CD4-positive, alpha-beta T cell (primary cell): ENCODE data around the gene PPP6R2. TPM values are rescaled to one million over a fixed set of nuclear protein-coding genes. Genes with fewer than 3 reads are reported as not detected.

Experiments
- ATAC-seq: fragments of 200-7000 bp; cut with Tn5 transposase; one replicate; pipeline ENCODE4 v1.10.0; 2022; ENCODE audit warnings: mild to moderate bottlenecking; ENCODE audit not compliant: poor library complexity
- CTCF ChIA-PET: fragments of 350-600 bp; sonication (Branson Sonifier 250); formaldehyde crosslinking; loops from one replicate; lab custom pipeline; 2021; ENCODE audit warnings: antibody characterized with exemption, inconsistent platforms; lab: Charles Lee
- POLR2A ChIA-PET: fragments of 350-600 bp; sonication (Branson Sonifier 250); formaldehyde crosslinking; loops from one replicate; lab custom pipeline; 2021; ENCODE audit warnings: antibody characterized with exemption, inconsistent platforms; lab: Charles Lee
- DNase-seq, 14 experiments: peaks; one replicate each; pipeline ENCODE4 v3.0.0-alpha.2; 2013 to 2020; ENCODE audit warnings: mixed read lengths in 2 of 14
- H3K27ac ChIP-seq, 2 donors: one replicate each; pipeline versions ENCODE4 v1.5.1 to v1.7.0; 2013; ENCODE audit warnings: low read length in 2 of 2, low read depth in 1 of 2, mild to moderate bottlenecking in 1 of 2
- H3K27me3 ChIP-seq, 2 experiments: 1 replicate in 1 of 2; 2 replicates in 1 of 2; pipeline versions ENCODE4 v1.6.1 to v1.7.0; 2013; ENCODE audit warnings: low read length in 2 of 2, control low read depth in 1 of 2, mild to moderate bottlenecking in 1 of 2, moderate library complexity in 1 of 2; ENCODE audit not compliant: insufficient read depth in 2 of 2, control insufficient read depth in 1 of 2
- H3K36me3 ChIP-seq: one replicate; pipeline ENCODE4 v1.6.1; 2013; ENCODE audit warnings: low read length, control low read depth; ENCODE audit not compliant: insufficient read depth
- H3K4me1 ChIP-seq: one replicate; pipeline ENCODE4 v1.6.1; 2013; ENCODE audit warnings: low read length, control low read depth; ENCODE audit not compliant: insufficient read depth
- H3K4me3 ChIP-seq: one replicate; pipeline ENCODE4 v1.5.1; 2013; ENCODE audit warnings: mild to moderate bottlenecking, low read length, moderate library complexity
- H3K9me3 ChIP-seq, 2 experiments: 1 replicate in 1 of 2; 2 replicates in 1 of 2; pipeline versions ENCODE4 v1.6.1 to v1.7.0; 2013; ENCODE audit warnings: low read length in 2 of 2, mild to moderate bottlenecking in 2 of 2, control low read depth in 1 of 2, moderate library complexity in 1 of 2; ENCODE audit not compliant: control insufficient read depth in 1 of 2, insufficient read depth in 1 of 2
- H3K27ac Mint-ChIP-seq: one replicate; pipeline ENCODE4 v1.8.0; 2020; ENCODE audit warnings: mixed read lengths
- H3K27me3 Mint-ChIP-seq: one replicate; pipeline ENCODE4 v1.8.0; 2021; ENCODE audit warnings: mixed read lengths
- H3K36me3 Mint-ChIP-seq: one replicate; pipeline ENCODE4 v1.8.0; 2021; ENCODE audit warnings: low read depth, mixed read lengths
- H3K4me1 Mint-ChIP-seq: one replicate; pipeline ENCODE4 v1.8.0; 2021; ENCODE audit warnings: low read depth, mixed read lengths
- H3K4me3 Mint-ChIP-seq: one replicate; pipeline ENCODE4 v1.8.0; 2020; ENCODE audit warnings: mild to moderate bottlenecking, mixed read lengths
- H3K9me3 Mint-ChIP-seq: one replicate; pipeline ENCODE4 v1.8.0; 2020; ENCODE audit warnings: mixed read lengths
- intact Hi-C, 2 experiments: fragments of 100-400 bp; cut with DNase I in 1 of 2; cut with micrococcal nuclease in 1 of 2; formaldehyde crosslinking; loops; one replicate each; pipeline versions ENCODE4 v1.15.1 to v1.9.0; 2023 to 2025; cut with DNase I, micrococcal nuclease
- total RNA-seq, 174 experiments: library from RNA in 2 of 174; stranded (reverse) in 2 of 174; gene quantifications; one replicate each; pipeline ENCODE4 v1.2.3 and lab custom pipeline; 2021 to 2026
- TF ChIP-seq, protein P1 (sequence below): fragments of 200-600 bp; IDR thresholded peaks from one replicate; pipeline ENCODE4 v1.8.0; 2022; ENCODE audit warnings: antibody characterized with exemption, mild to moderate bottlenecking

PPP6R2 gene
- total RNA-seq, 2 experiments from 2014 or later: 47.1 to 48.0 TPM

DNA sequence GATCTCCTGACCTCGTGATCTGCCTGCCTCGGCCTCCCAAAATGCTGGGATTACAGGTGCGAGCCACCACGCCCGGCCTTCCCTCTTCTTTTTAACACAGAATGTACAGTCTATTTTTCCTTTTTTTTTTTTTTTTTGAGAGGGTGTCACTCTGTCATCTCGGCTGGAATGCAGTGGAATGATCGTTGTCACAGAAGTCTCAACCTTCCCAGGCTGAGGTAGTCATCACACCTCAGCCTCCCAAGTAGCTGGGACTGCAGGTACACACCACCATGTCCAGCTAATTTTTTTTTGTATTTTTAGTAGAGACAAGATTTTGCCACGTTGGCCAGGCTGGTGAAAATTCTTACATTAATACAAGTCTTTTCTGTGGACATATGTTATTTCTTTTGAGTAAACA is 13.1 kb downstream of the PPP6R2 start:
- ChIA-PET CTCF (no interaction called here), POLR2A (no interaction called here)
- H3K27ac ChIP-seq: no peak overlapping the region
- peaks cover 12% of the 10 kb centered on the region for H3K36me3 ChIP-seq
- intact Hi-C loops: no loop called here
- H3K27me3 ChIP-seq: no peaks in the 10 kb centered on the region
- Mint-ChIP-seq H3K4me1 (peaks cover 27% of the 10 kb centered on the region), H3K27me3 (no peaks in the 10 kb centered on the region), H3K27ac (no peak overlapping the region), H3K36me3 (peaks cover 40% of the 10 kb centered on the region), H3K4me3 (no peak overlapping the region), H3K9me3 (no peaks in the 10 kb centered on the region)
- peaks cover 12% of the 10 kb centered on the region for H3K4me1 ChIP-seq
- H3K4me3 ChIP-seq: no peak overlapping the region
- TF ChIP-seq, protein P1, sequence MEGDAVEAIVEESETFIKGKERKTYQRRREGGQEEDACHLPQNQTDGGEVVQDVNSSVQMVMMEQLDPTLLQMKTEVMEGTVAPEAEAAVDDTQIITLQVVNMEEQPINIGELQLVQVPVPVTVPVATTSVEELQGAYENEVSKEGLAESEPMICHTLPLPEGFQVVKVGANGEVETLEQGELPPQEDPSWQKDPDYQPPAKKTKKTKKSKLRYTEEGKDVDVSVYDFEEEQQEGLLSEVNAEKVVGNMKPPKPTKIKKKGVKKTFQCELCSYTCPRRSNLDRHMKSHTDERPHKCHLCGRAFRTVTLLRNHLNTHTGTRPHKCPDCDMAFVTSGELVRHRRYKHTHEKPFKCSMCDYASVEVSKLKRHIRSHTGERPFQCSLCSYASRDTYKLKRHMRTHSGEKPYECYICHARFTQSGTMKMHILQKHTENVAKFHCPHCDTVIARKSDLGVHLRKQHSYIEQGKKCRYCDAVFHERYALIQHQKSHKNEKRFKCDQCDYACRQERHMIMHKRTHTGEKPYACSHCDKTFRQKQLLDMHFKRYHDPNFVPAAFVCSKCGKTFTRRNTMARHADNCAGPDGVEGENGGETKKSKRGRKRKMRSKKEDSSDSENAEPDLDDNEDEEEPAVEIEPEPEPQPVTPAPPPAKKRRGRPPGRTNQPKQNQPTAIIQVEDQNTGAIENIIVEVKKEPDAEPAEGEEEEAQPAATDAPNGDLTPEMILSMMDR: no peak
- no peak for ATAC-seq
- no peak for DNase-seq
- H3K9me3 ChIP-seq: no peaks in the 10 kb centered on the region

DNA sequence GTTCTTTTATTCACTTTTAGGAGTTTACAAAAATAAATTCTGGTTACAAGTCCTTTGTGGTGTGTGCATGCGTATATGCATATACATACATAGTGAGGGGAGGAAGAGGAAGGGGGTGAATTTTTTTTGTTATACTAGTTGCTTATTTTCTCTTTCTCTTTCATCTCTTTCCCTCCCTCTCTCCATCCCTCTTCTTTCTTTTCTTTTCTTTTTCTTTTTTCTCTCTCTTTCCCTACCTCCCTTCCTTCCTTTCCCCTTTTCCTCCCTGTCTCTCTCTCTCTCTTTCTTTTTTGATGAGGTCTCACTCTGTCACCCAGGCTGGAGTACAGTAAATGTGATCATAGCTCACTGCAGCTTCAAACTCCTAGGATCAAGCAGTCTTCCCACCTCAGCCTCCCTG is 14.1 kb downstream of the PPP6R2 start:
- ATAC-seq (no peak), DNase-seq (no peak)
- H3K4me1 ChIP-seq: peaks cover 22% of the 10 kb centered on the region
- H3K9me3 ChIP-seq: no peaks in the 10 kb centered on the region
- CTCF ChIA-PET: no interaction called here
- H3K4me3 Mint-ChIP-seq: no peak overlapping the region
- H3K27me3 Mint-ChIP-seq: no peaks in the 10 kb centered on the region
- TF ChIP-seq, protein P1: no peak
- no peaks in the 10 kb centered on the region for H3K27me3 ChIP-seq
- peaks cover 51% of the 10 kb centered on the region for H3K36me3 Mint-ChIP-seq
- H3K27ac Mint-ChIP-seq: no peak overlapping the region
- no peaks in the 10 kb centered on the region for H3K9me3 Mint-ChIP-seq
- peaks cover 37% of the 10 kb centered on the region for H3K4me1 Mint-ChIP-seq
- POLR2A ChIA-PET: no interaction called here
- H3K27ac ChIP-seq: no peak overlapping the region
- intact Hi-C loops: no loop called here
- H3K36me3 ChIP-seq: peaks cover 8% of the 10 kb centered on the region
- H3K4me3 ChIP-seq: no peak overlapping the region

- Histone ChIP-seq H3K27ac (no peak overlapping the region), H3K9me3 (no peaks in the 10 kb centered on the region), H3K4me3 (no peak overlapping the region), H3K36me3 (peaks cover 6% of the 10 kb centered on the region), H3K4me1 (peaks cover 28% of the 10 kb centered on the region), H3K27me3 (no peaks in the 10 kb centered on the region)
- DNase-seq: no peak
- intact Hi-C loops: no loop called here
- ChIA-PET CTCF (no interaction called here), POLR2A (no interaction called here)
- ATAC-seq: no peak
- Mint-ChIP-seq H3K4me1 (peaks cover 42% of the 10 kb centered on the region), H3K36me3 (peaks cover 53% of the 10 kb centered on the region), H3K27ac (no peak overlapping the region), H3K4me3 (no peak overlapping the region), H3K27me3 (no peaks in the 10 kb centered on the region), H3K9me3 (no peaks in the 10 kb centered on the region)
- TF ChIP-seq, protein P1: no peak
Measured at GRCh38 chr22:50357756-50358155, 14.6 kb downstream of the PPP6R2 start.
